PC-3 (cell line): ENCODE results near the gene SPTSSB. TPM values are rescaled to one million over a fixed set of nuclear protein-coding genes. Genes with fewer than 3 reads are reported as not detected.

ENCODE experiments used
- ATAC-seq: fragments of 200-7000 bp; cut with Tn5 transposase; 2 replicates; pipeline ENCODE4 v1.9.1; 2020; ENCODE audit warnings: mild to moderate bottlenecking, moderate library complexity
- BruUV-seq: library from RNA; stranded (reverse); fragments of 400-500 nt; replicated peaks from 2 replicates; lab custom pipeline; 2021; lab: Mats Ljungman, UMichigan
- CTCF ChIA-PET: fragments of 300-600 bp; sonication (Branson Sonifier 250); formaldehyde crosslinking; loops from one replicate; lab custom pipeline; 2022; ENCODE audit warnings: antibody characterized with exemption; lab: Charles Lee
- POLR2A ChIA-PET: fragments of 300-600 bp; sonication (Branson Sonifier 250); formaldehyde crosslinking; loops from one replicate; lab custom pipeline; 2022; ENCODE audit warnings: antibody characterized with exemption; ENCODE audit not compliant: unreplicated experiment; lab: Charles Lee
- DNase-seq: peaks from one replicate; pipeline ENCODE4 v3.0.0-alpha.2; 2015
- H2AFZ ChIP-seq: fragments of 300-600 bp; sonication (generic); 2 replicates; pipeline ENCODE4 v1.6.0; 2016; ENCODE audit warnings: antibody characterized with exemption, low read length
- H3F3A ChIP-seq: fragments of 300-600 bp; sonication (generic); one replicate; pipeline ENCODE4 v1.6.0; 2017; ENCODE audit warnings: antibody characterized with exemption, low read length, control low read depth, mild to moderate bottlenecking; ENCODE audit not compliant: unreplicated experiment
- H3K27ac ChIP-seq: fragments of 300-600 bp; sonication (generic); 2 replicates; pipeline ENCODE4 v1.5.1; 2016; ENCODE audit warnings: mild to moderate bottlenecking, low read length
- H3K27me3 ChIP-seq: fragments of 300-600 bp; sonication (generic); 2 replicates; pipeline ENCODE4 v1.6.1; 2016; ENCODE audit warnings: low read length, mixed read lengths
- H3K36me3 ChIP-seq: fragments of 300-600 bp; sonication (generic); 2 replicates; pipeline ENCODE4 v1.6.1; 2016; ENCODE audit warnings: low read depth, mixed run types, low read length, mixed read lengths
- H3K4me1 ChIP-seq: fragments of 300-600 bp; sonication (generic); 2 replicates; pipeline ENCODE4 v1.5.1; 2016; ENCODE audit warnings: low read length; ENCODE audit not compliant: insufficient read depth
- H3K4me2 ChIP-seq: fragments of 300-600 bp; sonication (generic); 2 replicates; pipeline ENCODE4 v1.6.0; 2016; ENCODE audit warnings: low read length
- H3K4me3 ChIP-seq: fragments of 300-600 bp; sonication (generic); 2 replicates; pipeline ENCODE4 v1.5.1; 2016; ENCODE audit warnings: mild to moderate bottlenecking, low read length, mixed read lengths
- H3K79me2 ChIP-seq: fragments of 300-600 bp; sonication (generic); 2 replicates; pipeline ENCODE4 v1.6.1; 2017; ENCODE audit warnings: low read length, mixed read lengths
- H3K9ac ChIP-seq: fragments of 300-600 bp; sonication (generic); 2 replicates; pipeline ENCODE4 v1.6.0; 2016; ENCODE audit warnings: mild to moderate bottlenecking, low read length
- H3K9me2 ChIP-seq: fragments of 300-600 bp; sonication (generic); replicated peaks from 2 replicates; pipeline ENCODE4 v1.6.1; 2016; ENCODE audit warnings: mixed run types, low read length, mixed read lengths
- H3K9me3 ChIP-seq: fragments of 300-600 bp; sonication (generic); 2 replicates; pipeline ENCODE4 v1.6.1; 2016; ENCODE audit warnings: low read length, mixed read lengths
- H4K20me1 ChIP-seq: fragments of 300-600 bp; sonication (generic); 2 replicates; pipeline ENCODE4 v1.6.1; 2016; ENCODE audit warnings: low read length, mixed read lengths
- EZH2 ChIP-seq: fragments of 300-600 bp; sonication (generic); IDR thresholded peaks from one replicate; pipeline ENCODE4 v1.6.1; 2017; ENCODE audit warnings: antibody characterized with exemption, mild to moderate bottlenecking, low read length; ENCODE audit not compliant: unreplicated experiment
- EZH2phosphoT487 ChIP-seq: fragments of 300-600 bp; sonication (generic); IDR thresholded peaks from 2 replicates; pipeline ENCODE4 v1.6.1; 2018; ENCODE audit warnings: mild to moderate bottlenecking, antibody characterized with exemption, low read length, borderline replicate concordance
- intact Hi-C: fragments of 100-400 bp; cut with micrococcal nuclease; formaldehyde crosslinking; loops from 2 replicates; pipeline ENCODE4 v1.9.0; 2023
- total RNA-seq: library from RNA; depleted of rRNA; stranded (reverse); fragments of >200 nt; gene quantifications from 2 replicates; pipeline ENCODE4 v1.2.3, GENCODE V29; 2014
- TF ChIP-seq, protein P1 (sequence below): fragments of 300-600 bp; sonication (generic); conservative IDR thresholded peaks from 2 replicates; pipeline ENCODE4 v1.5.1; 2017; ENCODE audit warnings: antibody characterized with exemption, low read depth, mild to moderate bottlenecking, low read length

SPTSSB gene
- total RNA-seq, 1 experiment from 2014 or later: 78.0 TPM

DNA sequence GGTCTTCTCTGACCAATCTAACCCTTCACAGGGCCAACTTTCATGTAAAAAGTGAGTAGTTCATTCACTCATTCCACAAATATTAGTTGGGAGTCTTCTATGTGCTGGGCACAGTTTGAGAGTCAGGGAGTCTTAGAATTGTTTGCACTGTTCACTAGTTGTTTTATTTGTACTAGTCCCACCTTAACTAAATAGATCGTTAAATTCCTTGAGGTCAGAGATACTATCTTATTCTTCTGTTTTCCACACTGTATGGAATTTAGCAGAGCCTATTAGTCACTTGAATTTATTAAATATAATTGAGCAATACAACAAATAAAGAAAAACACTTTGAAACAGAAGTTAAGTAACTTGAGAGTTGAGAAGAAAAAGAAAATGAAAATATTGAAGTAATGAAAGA is 40.8 kb upstream of the SPTSSB start:
- peak overlapping the region; percentile 98 for H3K27ac ChIP-seq
- H3K36me3 ChIP-seq: no peaks in the 10 kb centered on the region
- TF ChIP-seq, protein P1, sequence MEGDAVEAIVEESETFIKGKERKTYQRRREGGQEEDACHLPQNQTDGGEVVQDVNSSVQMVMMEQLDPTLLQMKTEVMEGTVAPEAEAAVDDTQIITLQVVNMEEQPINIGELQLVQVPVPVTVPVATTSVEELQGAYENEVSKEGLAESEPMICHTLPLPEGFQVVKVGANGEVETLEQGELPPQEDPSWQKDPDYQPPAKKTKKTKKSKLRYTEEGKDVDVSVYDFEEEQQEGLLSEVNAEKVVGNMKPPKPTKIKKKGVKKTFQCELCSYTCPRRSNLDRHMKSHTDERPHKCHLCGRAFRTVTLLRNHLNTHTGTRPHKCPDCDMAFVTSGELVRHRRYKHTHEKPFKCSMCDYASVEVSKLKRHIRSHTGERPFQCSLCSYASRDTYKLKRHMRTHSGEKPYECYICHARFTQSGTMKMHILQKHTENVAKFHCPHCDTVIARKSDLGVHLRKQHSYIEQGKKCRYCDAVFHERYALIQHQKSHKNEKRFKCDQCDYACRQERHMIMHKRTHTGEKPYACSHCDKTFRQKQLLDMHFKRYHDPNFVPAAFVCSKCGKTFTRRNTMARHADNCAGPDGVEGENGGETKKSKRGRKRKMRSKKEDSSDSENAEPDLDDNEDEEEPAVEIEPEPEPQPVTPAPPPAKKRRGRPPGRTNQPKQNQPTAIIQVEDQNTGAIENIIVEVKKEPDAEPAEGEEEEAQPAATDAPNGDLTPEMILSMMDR: no peak
- TF ChIP-seq EZH2phosphoT487 (no peak), EZH2 (no peak)
- H3K4me1 ChIP-seq: peaks cover 94% of the 10 kb centered on the region
- intact Hi-C loops: loop anchor here (1.0 to 2.0 kb wide), 3 partner anchors 8 to 845 kb away; no protein-coding TSS in a partner anchor
- BruUV-seq: no TSS peak
- H4K20me1 ChIP-seq: no peaks in the 10 kb centered on the region
- no peaks in the 10 kb centered on the region for H3K27me3 ChIP-seq
- no peaks in the 10 kb centered on the region for H3K9me3 ChIP-seq
- H3F3A ChIP-seq: peaks cover 28% of the 10 kb centered on the region
- H3K4me2 ChIP-seq: peak overlapping the region; percentile 78
- ChIA-PET CTCF (no interaction called here), POLR2A (interaction anchor here (0.7 to 0.8 kb wide), 2 partner anchors 10 to 117 kb away, joined by 4 read pairs; no protein-coding TSS in a partner anchor)
- ATAC-seq: peak; percentile 66
- no peak overlapping the region for H2AFZ ChIP-seq
- peak; percentile 98 for DNase-seq
- H3K9me2 ChIP-seq: no peaks in the 10 kb centered on the region
- H3K4me3 ChIP-seq: peak overlapping the region; percentile 39
- peak overlapping the region; percentile 98 for H3K9ac ChIP-seq
- no peaks in the 10 kb centered on the region for H3K79me2 ChIP-seq

DNA sequence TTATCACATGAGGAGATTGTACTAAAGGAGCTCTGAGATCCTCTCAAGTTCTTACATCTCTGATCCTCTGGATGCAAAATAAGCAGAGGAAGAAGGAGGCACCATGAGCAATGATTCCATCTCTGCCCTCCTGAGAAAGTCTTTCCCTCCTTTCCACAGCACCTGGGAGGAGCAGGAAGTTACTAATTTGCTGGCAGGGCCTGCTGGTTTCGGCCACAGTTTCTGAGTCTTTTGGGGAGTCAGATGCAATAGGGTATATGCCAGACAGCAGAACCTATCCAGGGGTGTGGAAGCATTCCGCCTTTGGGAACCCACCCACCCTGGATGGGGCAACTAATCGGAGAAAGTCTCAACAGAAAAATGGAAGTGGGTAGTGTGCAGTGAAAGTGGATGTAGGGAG is 38.5 kb upstream of the SPTSSB start:
- Histone ChIP-seq H4K20me1 (no peaks in the 10 kb centered on the region), H3K9ac (peak overlapping the region; percentile 98), H3K36me3 (no peaks in the 10 kb centered on the region), H2AFZ (no peak overlapping the region), H3F3A (peaks cover 22% of the 10 kb centered on the region), H3K79me2 (no peaks in the 10 kb centered on the region), H3K4me3 (no peak overlapping the region), H3K4me2 (peak overlapping the region; percentile 41), H3K27me3 (no peaks in the 10 kb centered on the region), H3K4me1 (peaks cover 90% of the 10 kb centered on the region), H3K9me3 (no peaks in the 10 kb centered on the region), H3K9me2 (no peaks in the 10 kb centered on the region), H3K27ac (peak overlapping the region; percentile 98)
- POLR2A ChIA-PET: interaction anchor here (0.5 to 0.6 kb wide), 2 partner anchors 91 to 440 kb away, joined by 3 to 5 read pairs; no protein-coding TSS in a partner anchor
- intact Hi-C loops: loop anchor here (1.0 to 5.0 kb wide), 6 partner anchors 13 to 313 kb away; partner anchors contain the start of gene NMD3
- CTCF ChIA-PET: interaction anchor here (0.6 to 1.0 kb wide), 2 partner anchors 39 to 135 kb away, joined by 3 to 4 read pairs; partner anchors contain the start of gene SPTSSB
- no TSS peak for BruUV-seq
- ATAC-seq: peak; percentile 6
- DNase-seq: peak; percentile 86
- TF ChIP-seq, protein P1: no peak
- TF ChIP-seq EZH2phosphoT487 (no peak), EZH2 (no peak)

GRCh38 chr3:161409069-161409468 is 37.8 kb upstream of the SPTSSB start:
- H3K27me3 ChIP-seq: no peaks in the 10 kb centered on the region
- TF ChIP-seq EZH2 (no peak), EZH2phosphoT487 (no peak)
- TF ChIP-seq, protein P1: peak; percentile 92
- DNase-seq (peak; percentile 94), ATAC-seq (no peak)
- CTCF ChIA-PET: interaction anchor here (0.5 to 1.2 kb wide), 4 partner anchors 38 to 134 kb away, joined by 3 to 5 read pairs (median 4); partner anchors contain the start of gene SPTSSB
- no TSS peak for BruUV-seq
- POLR2A ChIA-PET: interaction anchor here (0.5 kb wide), 1 partner anchor 91 kb away, joined by 5 read pairs; no protein-coding TSS in a partner anchor
- no peak overlapping the region for H2AFZ ChIP-seq
- peak overlapping the region; percentile 98 for H3K9ac ChIP-seq
- no peaks in the 10 kb centered on the region for H3K79me2 ChIP-seq
- H3K9me3 ChIP-seq: no peaks in the 10 kb centered on the region
- H3K4me2 ChIP-seq: peak overlapping the region; percentile 41
- H3K9me2 ChIP-seq: no peaks in the 10 kb centered on the region
- intact Hi-C loops: loop anchor here (1.0 to 5.0 kb wide), 6 partner anchors 14 to 312 kb away; partner anchors contain the start of gene NMD3
- peak overlapping the region; percentile 98 for H3K27ac ChIP-seq
- H3K4me3 ChIP-seq: no peak overlapping the region
- no peaks in the 10 kb centered on the region for H4K20me1 ChIP-seq
- H3K4me1 ChIP-seq: peaks cover 82% of the 10 kb centered on the region
- peaks cover 22% of the 10 kb centered on the region for H3F3A ChIP-seq
- H3K36me3 ChIP-seq: no peaks in the 10 kb centered on the region
